ENCODE data around the gene COL4A1. TPM values are rescaled to one million over a fixed set of nuclear protein-coding genes. Genes with fewer than 3 reads are reported as not detected.

Gene COL4A1
- total RNA-seq, 2 experiments from 2014 or later: not detected

DNA sequence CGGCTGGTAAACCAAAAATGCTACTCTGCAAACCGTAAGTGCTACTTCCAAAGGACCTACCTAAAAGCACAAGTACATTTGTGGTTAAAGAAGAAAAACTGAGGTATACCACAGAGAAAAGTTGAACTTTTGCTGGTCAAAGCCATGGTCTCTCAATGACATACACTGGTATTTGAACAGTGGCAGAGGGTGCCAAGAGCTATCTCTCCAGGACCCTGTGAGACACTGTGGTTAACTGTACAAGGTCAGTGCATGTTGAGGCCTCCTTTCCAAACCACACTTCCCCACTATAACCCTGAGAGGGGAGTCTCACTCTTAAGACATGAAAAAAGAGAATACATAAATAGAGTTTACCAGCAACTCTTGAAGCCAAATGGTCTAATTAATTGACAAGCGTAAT, 49.5 kb downstream of the COL4A1 start:
- Mint-ChIP-seq H3K9me3 (peaks cover 6% of the 10 kb centered on the region), H3K36me3 (no peaks in the 10 kb centered on the region)
- CTCF ChIA-PET: no interaction called here

DNA sequence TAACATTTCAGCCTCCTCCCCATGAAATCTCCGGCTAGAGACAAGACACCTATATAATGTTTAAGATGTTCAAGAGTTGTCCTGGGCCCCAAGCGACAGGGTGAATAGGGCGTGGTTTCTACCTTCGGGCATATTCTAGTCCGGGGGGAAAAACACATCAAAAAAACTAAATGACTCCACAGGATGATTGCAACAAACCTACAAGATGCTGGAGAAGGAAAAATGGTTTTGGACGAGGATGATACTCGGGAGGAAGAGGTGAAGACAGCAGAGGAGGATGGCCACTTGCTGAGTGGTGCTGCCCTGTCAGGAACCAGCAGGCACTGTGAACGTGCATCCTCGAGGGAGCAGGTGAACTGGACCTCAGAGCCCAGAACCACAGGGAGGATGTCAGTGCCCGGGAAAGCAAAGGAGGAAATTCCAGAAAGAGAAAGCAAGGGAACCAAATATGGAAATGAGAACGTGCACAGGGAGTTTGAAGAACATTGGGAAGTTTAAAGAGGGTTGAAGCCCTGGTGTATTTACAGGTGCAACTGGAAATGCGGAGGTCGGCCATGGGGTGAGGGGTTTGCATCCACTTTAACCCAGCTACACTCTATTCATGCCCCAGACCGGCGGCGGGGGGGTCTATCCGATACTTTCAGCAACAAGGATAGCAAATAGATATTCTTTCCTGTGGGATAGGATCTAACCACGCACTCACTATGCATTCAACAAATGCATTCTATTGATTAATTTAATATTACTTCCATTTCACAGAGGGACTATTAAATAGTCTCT, 50.6 kb downstream of the COL4A1 start:
- intact Hi-C loops (cut with micrococcal nuclease): no loop called here

More for the DNA sequence above, 49.5 kb downstream of the COL4A1 start:
- no peak for DNase-seq
- intact Hi-C loops (cut with micrococcal nuclease): no loop called here
- POLR2A ChIA-PET: no interaction called here
- peaks cover 18% of the 10 kb centered on the region for H3K27me3 Mint-ChIP-seq
- H3K27ac Mint-ChIP-seq: no peak overlapping the region
- H3K4me3 Mint-ChIP-seq: no peak overlapping the region
- no peaks in the 10 kb centered on the region for H3K4me1 Mint-ChIP-seq (ENCODE audit: low read depth)

DNA sequence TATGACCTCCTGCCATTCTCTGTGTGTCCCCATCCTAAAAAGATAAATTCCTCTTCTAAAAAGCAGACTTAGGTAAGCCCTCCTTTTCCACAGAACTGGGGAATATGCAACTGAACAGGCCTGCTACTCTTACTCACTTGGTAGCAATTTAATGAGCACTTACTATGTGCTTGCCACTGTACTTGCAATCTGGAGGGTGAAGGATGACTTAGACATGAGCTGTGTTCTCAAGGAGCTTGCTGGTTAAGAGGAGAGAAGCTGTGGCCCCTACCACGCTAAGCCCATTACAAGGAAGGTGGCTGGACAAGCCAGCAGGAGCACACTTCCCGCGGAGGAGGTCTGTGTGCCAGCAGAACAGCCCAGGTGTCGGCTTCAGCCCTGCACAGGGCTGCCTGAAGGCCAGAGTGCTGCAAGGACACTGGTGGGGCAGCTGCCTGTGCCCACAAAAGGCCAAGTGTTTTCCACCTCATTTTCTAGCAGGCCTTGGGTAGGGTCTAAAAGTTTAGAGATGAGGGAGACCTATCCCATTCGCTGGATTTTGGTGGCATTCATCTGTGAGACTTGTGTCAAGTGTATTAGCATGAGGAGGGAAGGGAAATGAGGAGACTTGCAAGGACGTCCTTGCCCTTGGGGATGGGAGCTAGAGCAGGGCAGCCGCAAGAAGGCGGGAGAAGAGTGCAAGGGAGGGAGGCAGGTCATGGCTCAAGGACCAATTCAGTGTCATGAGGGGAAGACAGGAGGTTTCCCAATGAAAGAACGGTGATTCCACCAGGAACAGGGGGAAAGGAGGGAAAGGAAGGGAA, 52.0 kb downstream of the COL4A1 start:
- Mint-ChIP-seq H3K36me3 (no peaks in the 10 kb centered on the region), H3K9me3 (peaks cover 6% of the 10 kb centered on the region), H3K4me1 (ENCODE audit: low read depth) (no peaks in the 10 kb centered on the region), H3K4me3 (no peak overlapping the region), H3K27ac (no peak overlapping the region), H3K27me3 (peaks cover 5% of the 10 kb centered on the region)
- ChIA-PET CTCF (no interaction called here), POLR2A (no interaction called here)
- intact Hi-C loops (cut with micrococcal nuclease): no loop called here
- DNase-seq: no peak

More for the DNA sequence above, 50.6 kb downstream of the COL4A1 start:
- POLR2A ChIA-PET: no interaction called here
- CTCF ChIA-PET: no interaction called here
- Mint-ChIP-seq H3K27ac (no peak overlapping the region), H3K27me3 (peaks cover 12% of the 10 kb centered on the region), H3K4me3 (no peak overlapping the region), H3K9me3 (peaks cover 6% of the 10 kb centered on the region), H3K4me1 (ENCODE audit: low read depth) (no peaks in the 10 kb centered on the region), H3K36me3 (no peaks in the 10 kb centered on the region)
- no peak for DNase-seq

DNA sequence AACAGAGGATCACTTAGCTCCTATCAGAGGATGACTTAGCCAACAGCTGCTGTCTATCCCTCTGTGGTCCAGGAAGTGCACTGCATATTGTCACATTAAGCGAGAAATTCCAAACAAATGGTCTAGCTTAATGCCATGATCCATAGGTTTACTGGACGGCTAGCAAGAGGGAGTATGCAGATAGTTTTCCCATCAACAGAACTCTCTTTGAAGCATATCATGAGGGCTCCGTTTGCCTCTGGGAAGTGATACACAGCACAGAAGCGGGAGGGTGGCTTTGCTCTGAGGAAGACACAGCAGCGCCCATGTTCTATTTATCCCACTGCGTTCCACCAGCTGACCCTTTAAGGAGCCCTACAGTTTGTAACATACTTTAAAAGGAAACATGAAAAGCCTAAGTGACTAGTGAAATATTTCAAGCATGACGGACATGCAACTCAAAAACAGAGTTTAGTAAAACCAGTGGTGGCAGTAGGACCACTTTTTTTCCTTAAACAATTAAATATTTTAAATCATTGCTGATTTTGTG, 52.7 kb downstream of the COL4A1 start:
- POLR2A ChIA-PET: no interaction called here
- H3K36me3 Mint-ChIP-seq: no peaks in the 10 kb centered on the region
- peaks cover 2% of the 10 kb centered on the region for H3K27me3 Mint-ChIP-seq
- no peak overlapping the region for H3K4me3 Mint-ChIP-seq
- H3K4me1 Mint-ChIP-seq (ENCODE audit: low read depth): no peaks in the 10 kb centered on the region
- H3K9me3 Mint-ChIP-seq: peaks cover 6% of the 10 kb centered on the region
- DNase-seq: no peak
- CTCF ChIA-PET: no interaction called here
- intact Hi-C loops (cut with micrococcal nuclease): no loop called here
- H3K27ac Mint-ChIP-seq: no peak overlapping the region

DNA sequence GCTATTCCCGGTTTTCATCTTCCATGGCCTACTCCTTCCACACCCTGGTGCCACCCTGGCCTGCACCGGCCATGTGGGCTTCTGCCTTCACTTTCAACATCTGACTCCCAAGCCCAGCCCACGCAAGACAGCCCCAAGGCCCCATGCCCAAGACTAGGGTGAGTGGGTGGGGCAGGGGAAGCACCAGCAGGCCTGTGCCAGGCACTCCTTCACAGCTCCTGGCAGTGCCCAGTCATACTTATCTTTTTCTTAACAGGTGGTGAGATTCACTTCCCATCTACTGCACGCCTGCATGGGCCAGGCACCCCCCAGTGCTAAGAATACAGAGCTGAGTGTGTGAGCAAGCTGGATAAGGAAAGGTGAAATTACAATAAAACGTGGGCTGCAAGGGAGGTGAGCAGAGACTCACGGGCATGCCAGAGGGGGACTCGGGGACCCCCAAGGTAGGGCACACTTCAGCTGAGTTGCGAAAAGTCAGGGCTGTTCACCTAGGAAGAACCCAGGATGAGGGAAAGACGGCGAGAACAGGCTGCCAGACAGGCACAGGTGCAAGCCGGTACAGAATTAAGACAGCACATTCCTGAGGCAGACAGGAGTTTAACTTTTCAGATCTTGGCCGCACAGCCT, 55.7 kb downstream of the COL4A1 start:
- intact Hi-C loops (cut with micrococcal nuclease): no loop called here
- Mint-ChIP-seq H3K27me3 (peaks cover 6% of the 10 kb centered on the region), H3K27ac (no peak overlapping the region), H3K4me1 (ENCODE audit: low read depth) (no peaks in the 10 kb centered on the region), H3K36me3 (no peaks in the 10 kb centered on the region), H3K4me3 (no peak overlapping the region), H3K9me3 (peaks cover 6% of the 10 kb centered on the region)
- no peak for DNase-seq
- ChIA-PET CTCF (no interaction called here), POLR2A (no interaction called here)

DNA sequence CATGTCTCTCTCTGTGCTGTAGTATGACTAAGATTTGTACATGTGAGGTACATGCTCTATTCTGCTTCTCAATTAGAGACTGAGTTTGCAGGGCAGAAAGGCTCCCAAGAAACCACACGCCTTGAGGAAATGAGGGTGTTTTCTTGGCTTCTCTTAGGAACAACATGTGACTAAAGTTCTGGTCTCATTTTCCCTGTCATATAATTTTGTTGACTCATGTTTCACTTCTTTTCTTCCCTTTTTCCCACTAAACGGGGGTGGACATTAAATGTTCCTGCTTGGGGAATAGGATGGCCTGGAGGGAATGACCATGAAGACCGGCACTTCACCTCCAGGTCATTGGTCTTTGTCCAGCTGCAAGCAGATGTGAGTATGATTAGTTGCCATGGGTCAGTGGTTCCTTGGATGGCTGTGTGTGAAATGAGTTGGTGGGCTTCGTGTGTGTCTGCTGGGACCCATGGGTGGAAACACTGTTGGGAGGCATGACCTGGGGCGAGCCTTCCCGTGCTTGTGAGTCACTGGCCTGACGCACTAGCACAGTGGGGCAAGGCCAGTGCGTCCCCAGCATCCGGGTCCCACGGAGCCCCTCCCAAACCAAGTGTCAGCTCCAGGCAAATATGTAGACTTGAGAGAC, 56.6 kb downstream of the COL4A1 start:
- POLR2A ChIA-PET: no interaction called here
- Mint-ChIP-seq H3K9me3 (peaks cover 6% of the 10 kb centered on the region), H3K36me3 (no peaks in the 10 kb centered on the region), H3K27ac (no peak overlapping the region), H3K4me1 (ENCODE audit: low read depth) (no peaks in the 10 kb centered on the region), H3K27me3 (peaks cover 5% of the 10 kb centered on the region), H3K4me3 (no peak overlapping the region)
- CTCF ChIA-PET: no interaction called here
- DNase-seq: no peak
- intact Hi-C loops (cut with micrococcal nuclease): no loop called here

DNA sequence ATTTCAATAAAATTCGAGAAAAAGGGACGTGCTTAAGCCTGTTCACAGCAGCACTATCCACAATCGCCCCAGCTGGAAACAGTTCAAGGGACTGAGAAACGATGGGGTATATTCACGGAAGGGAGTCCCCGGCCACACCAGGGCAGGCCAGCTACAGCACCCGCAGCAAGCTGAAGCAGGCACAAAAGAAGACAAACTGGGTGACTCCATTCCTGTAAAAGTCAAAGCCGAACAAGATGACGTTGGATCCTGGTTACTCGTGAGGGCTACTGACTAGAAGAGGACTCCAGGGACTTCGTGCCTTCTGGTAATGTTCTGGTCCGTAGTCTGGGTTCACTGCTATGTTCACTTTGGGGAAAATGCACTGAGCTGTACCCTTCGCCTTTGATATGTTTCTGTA, 57.6 kb downstream of the COL4A1 start:
- Mint-ChIP-seq H3K4me1 (ENCODE audit: low read depth) (no peaks in the 10 kb centered on the region), H3K27ac (no peak overlapping the region), H3K4me3 (no peak overlapping the region), H3K36me3 (no peaks in the 10 kb centered on the region), H3K9me3 (no peaks in the 10 kb centered on the region), H3K27me3 (peaks cover 6% of the 10 kb centered on the region)
- POLR2A ChIA-PET: no interaction called here
- CTCF ChIA-PET: interaction anchor here (0.8 kb wide), 1 partner anchor 27 kb away, joined by 4 read pairs; no protein-coding TSS in a partner anchor
- intact Hi-C loops (cut with micrococcal nuclease): no loop called here
- DNase-seq: no peak

DNA sequence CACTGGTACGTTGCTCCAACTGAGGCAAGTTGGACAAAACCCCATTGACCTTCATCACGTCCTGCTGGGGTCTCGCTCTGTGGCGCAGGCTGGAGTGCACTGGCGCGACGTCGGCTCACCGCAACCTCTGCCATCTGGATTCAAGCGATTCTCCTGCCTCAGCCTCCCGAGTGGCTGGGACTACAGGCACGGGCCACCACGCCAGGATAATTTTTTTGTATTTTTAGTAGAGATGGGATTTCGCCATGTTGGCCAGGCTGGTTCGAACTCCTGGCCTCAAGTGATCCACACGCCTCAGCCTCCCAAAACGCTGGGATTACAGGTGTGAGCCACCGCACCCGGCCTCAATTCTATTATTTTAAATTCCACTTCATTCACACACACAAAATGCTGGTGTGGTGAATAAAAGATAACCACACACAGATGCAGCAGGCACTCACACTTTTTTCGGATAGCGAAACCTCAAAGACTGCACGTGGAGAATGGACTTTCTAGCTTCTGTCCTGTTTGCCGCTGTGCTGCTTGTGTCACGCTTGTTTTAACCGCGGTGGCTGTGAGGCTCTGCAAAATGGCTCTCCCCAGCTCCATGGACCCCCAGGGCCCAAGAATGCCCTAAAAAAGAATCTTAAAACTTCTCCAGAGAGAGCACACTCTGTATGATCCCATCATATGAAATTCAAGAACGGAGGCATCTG, 58.4 kb downstream of the COL4A1 start:
- no peak for DNase-seq
- intact Hi-C loops (cut with micrococcal nuclease): no loop called here
- CTCF ChIA-PET: interaction anchor here (0.8 to 1.2 kb wide), 2 partner anchors 26 to 161 kb away, joined by 4 to 5 read pairs; no protein-coding TSS in a partner anchor

DNA sequence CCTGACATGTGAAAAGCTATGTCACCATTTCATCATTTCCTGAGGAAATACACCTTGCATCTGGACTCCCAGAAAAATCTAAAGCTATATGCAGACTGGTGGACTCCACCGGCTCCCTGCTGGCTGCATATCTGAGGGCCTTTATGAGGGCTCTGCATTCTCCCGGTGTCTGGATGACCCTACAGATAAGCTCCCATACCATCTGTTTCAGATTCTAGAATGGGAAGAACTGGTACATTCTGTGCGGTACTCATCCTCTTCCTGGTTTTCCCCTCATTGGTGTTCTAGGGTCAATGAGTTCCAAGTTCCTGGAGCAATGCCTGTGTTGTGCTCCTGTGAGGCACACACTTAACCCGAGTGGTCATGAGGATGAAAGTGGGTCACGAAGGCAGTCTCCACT, 60.4 kb downstream of the COL4A1 start:
- H3K27ac Mint-ChIP-seq: no peak overlapping the region
- no peaks in the 10 kb centered on the region for H3K4me1 Mint-ChIP-seq (ENCODE audit: low read depth)
- intact Hi-C loops (cut with micrococcal nuclease): no loop called here
- H3K9me3 Mint-ChIP-seq: no peaks in the 10 kb centered on the region
- no peaks in the 10 kb centered on the region for H3K36me3 Mint-ChIP-seq
- ChIA-PET POLR2A (no interaction called here), CTCF (no interaction called here)
- DNase-seq: no peak
- H3K27me3 Mint-ChIP-seq: peaks cover 8% of the 10 kb centered on the region
- H3K4me3 Mint-ChIP-seq: no peak overlapping the region

More for the DNA sequence above, 58.4 kb downstream of the COL4A1 start:
- H3K36me3 Mint-ChIP-seq: no peaks in the 10 kb centered on the region
- no peak overlapping the region for H3K4me3 Mint-ChIP-seq
- no peaks in the 10 kb centered on the region for H3K4me1 Mint-ChIP-seq (ENCODE audit: low read depth)
- no peaks in the 10 kb centered on the region for H3K9me3 Mint-ChIP-seq
- peaks cover 6% of the 10 kb centered on the region for H3K27me3 Mint-ChIP-seq
- POLR2A ChIA-PET: no interaction called here
- H3K27ac Mint-ChIP-seq: no peak overlapping the region

DNA sequence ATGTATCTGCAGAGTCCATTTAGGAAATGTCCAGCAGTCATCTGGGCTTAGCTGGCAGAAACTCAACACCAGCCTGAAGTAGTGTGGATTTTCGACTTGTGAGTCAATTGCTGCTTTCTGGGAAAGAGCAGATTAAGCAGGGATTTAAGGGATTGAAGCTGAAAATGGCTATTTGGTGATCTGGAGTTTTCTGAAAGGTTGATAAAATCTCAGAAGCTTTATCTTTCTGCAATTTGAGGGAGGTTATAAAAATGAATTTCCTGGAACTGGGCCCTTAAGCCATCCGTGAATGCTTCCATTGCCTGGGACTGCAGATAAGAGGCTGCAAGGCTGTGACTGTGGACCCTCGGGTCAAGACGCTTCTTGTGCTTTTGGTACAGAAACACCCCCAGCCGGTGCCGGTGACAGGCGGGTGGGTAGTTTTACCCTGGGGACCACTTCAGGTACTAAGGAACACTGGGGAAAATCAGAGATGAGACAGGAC, 61.5 kb downstream of the COL4A1 start:
- no peaks in the 10 kb centered on the region for H3K9me3 Mint-ChIP-seq
- H3K27me3 Mint-ChIP-seq: peaks cover 10% of the 10 kb centered on the region
- no peaks in the 10 kb centered on the region for H3K4me1 Mint-ChIP-seq (ENCODE audit: low read depth)
- ChIA-PET CTCF (no interaction called here), POLR2A (no interaction called here)
- H3K27ac Mint-ChIP-seq: no peak overlapping the region
- H3K36me3 Mint-ChIP-seq: no peaks in the 10 kb centered on the region
- DNase-seq: no peak
- intact Hi-C loops (cut with micrococcal nuclease): no loop called here
- H3K4me3 Mint-ChIP-seq: no peak overlapping the region

DNA sequence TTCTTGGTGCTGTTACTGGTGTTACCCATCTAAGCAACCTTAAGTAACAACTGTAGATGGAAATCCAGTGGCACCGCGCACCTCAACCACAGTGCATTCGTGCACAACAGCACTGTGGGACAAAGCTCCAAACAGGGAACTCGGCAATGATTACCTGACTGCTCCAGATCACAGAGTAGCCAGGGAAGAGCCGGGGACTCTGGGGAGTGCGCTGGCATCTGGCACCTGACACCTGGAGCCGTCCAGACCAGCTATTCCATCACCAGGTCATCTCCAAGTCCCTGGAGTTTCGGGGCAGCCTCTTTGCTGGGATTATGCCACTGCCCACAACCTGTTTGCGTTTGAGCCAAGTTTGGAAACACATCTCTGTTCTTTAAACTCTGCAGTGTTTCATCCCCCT, 62.0 kb downstream of the COL4A1 start:
- no peak overlapping the region for H3K4me3 Mint-ChIP-seq
- no peaks in the 10 kb centered on the region for H3K4me1 Mint-ChIP-seq (ENCODE audit: low read depth)
- H3K36me3 Mint-ChIP-seq: no peaks in the 10 kb centered on the region
- H3K27ac Mint-ChIP-seq: no peak overlapping the region
- POLR2A ChIA-PET: no interaction called here
- CTCF ChIA-PET: no interaction called here
- intact Hi-C loops (cut with micrococcal nuclease): no loop called here
- peaks cover 10% of the 10 kb centered on the region for H3K27me3 Mint-ChIP-seq
- no peaks in the 10 kb centered on the region for H3K9me3 Mint-ChIP-seq
- DNase-seq: no peak
